Neural progenitor cell (in vitro differentiated cells): ENCODE measurements around the gene LRWD1.
"Not testable (repeated sequence)": the region's sequence is repeated elsewhere in the genome, so short reads cannot be mapped to it uniquely, and the experiment has no call there.

ENCODE experiments used
- CTCF ChIP-seq: fragments of 200-600 bp; sonication (generic); IDR thresholded peaks from 2 replicates; pipeline ENCODE4 v1.5.1; 2017; ENCODE audit warnings: antibody characterized with exemption, mild to moderate bottlenecking
- EZH2 ChIP-seq: fragments of 200-600 bp; sonication (generic); IDR thresholded peaks from 2 replicates; pipeline ENCODE4 v1.6.1; 2017; ENCODE audit warnings: antibody characterized with exemption, mild to moderate bottlenecking, moderate library complexity

- TF ChIP-seq CTCF, EZH2: not testable (repeated sequence)
These were observed 40.8 kb downstream of the LRWD1 start for GRCh38 chr7:102505298-102506185.
